Right lung (tissue), 5 donors: ENCODE measurements around the gene TBC1D32. TPM values are rescaled to one million over a fixed set of nuclear protein-coding genes. Genes with fewer than 3 reads are reported as not detected.
"Not testable (repeated sequence)": the region's sequence is repeated elsewhere in the genome, so short reads cannot be mapped to it uniquely, and the experiment has no call there.

Experiments
- DNase-seq, 2 donors: peaks; one replicate each; pipeline ENCODE4 v3.0.0-alpha.2; 2013
- polyA plus RNA-seq, 5 donors: library from polyadenylated mRNA; unstranded; fragments of 120-200 nt; gene quantifications; one replicate each; pipeline versions ENCODE4 v1.2.1 to v1.2.3, GENCODE V29; 2013; ENCODE audit warnings: inconsistent platforms in 1 of 5, low replicate concordance in 1 of 5; ENCODE audit not compliant: insufficient read length in 5 of 5, insufficient read depth in 1 of 5

The TBC1D32 gene
- polyA plus RNA-seq, 5 donors: 11.9 to 23.3 (median 17.1) TPM

- DNase-seq: no peak
These were observed 3.8 kb downstream of the TBC1D32 start for GRCh38 chr6:121330516-121330915.

- DNase-seq: no peak
These were observed 13.0 kb downstream of the TBC1D32 start for GRCh38 chr6:121321282-121321681.

- no peak for DNase-seq
These were observed 14.7 kb downstream of the TBC1D32 start for GRCh38 chr6:121319603-121320002.

- no peak for DNase-seq
These were observed 15.1 kb downstream of the TBC1D32 start for GRCh38 chr6:121319112-121319553.

- DNase-seq: no peak
These were observed 19.7 kb downstream of the TBC1D32 start for GRCh38 chr6:121314381-121315112.

- not testable (repeated sequence) for DNase-seq
These were observed 22.5 kb downstream of the TBC1D32 start for GRCh38 chr6:121311814-121312213.

GRCh38 chr6:121310495-121310894 is 23.8 kb downstream of the TBC1D32 start:
- no peak for DNase-seq

GRCh38 chr6:121309768-121310469 is 24.4 kb downstream of the TBC1D32 start:
- DNase-seq: no peak

- peak in 1 of 2 donors; percentile 8 for DNase-seq
These were observed 28.2 kb downstream of the TBC1D32 start for GRCh38 chr6:121305957-121306607.

GRCh38 chr6:121302882-121303281 is 31.4 kb downstream of the TBC1D32 start:
- DNase-seq: no peak

- DNase-seq: not testable (repeated sequence)
These were observed 33.1 kb downstream of the TBC1D32 start for GRCh38 chr6:121301156-121301555.

- no peak for DNase-seq
These were observed 36.6 kb downstream of the TBC1D32 start for GRCh38 chr6:121297694-121298093.

- no peak for DNase-seq
These were observed 49.2 kb downstream of the TBC1D32 start for GRCh38 chr6:121285041-121285440.

- DNase-seq: no peak
These were observed 59.5 kb downstream of the TBC1D32 start for GRCh38 chr6:121274666-121275295.

- DNase-seq: no peak
These were observed 70.5 kb downstream of the TBC1D32 start for GRCh38 chr6:121263742-121264141.

- DNase-seq: no peak
These were observed 73.6 kb downstream of the TBC1D32 start for GRCh38 chr6:121260651-121261102.

GRCh38 chr6:121247386-121247785 is 86.9 kb downstream of the TBC1D32 start:
- DNase-seq: no peak

- DNase-seq: no peak
These were observed 91.9 kb downstream of the TBC1D32 start for GRCh38 chr6:121242386-121242785.

- no peak for DNase-seq
These were observed 96.4 kb downstream of the TBC1D32 start for GRCh38 chr6:121237859-121238258.

GRCh38 chr6:121236984-121237383 is 97.3 kb downstream of the TBC1D32 start:
- no peak for DNase-seq

- DNase-seq: no peak
These were observed 98.9 kb downstream of the TBC1D32 start for GRCh38 chr6:121235386-121235785.

GRCh38 chr6:121223930-121224329 is 110.3 kb downstream of the TBC1D32 start:
- DNase-seq: no peak
